Hepatocyte (in vitro differentiated cells): Measurements from ENCODE around the gene CYP27A1.

Experiments
- CTCF ChIP-seq: fragments of 200-600 bp; sonication (generic); IDR thresholded peaks from 2 replicates; pipeline ENCODE4 v1.5.1; 2016; ENCODE audit warnings: antibody characterized with exemption, mild to moderate bottlenecking; ENCODE audit not compliant: poor library complexity
- EZH2 ChIP-seq: fragments of 200-600 bp; sonication (generic); IDR thresholded peaks from 2 replicates; pipeline ENCODE4 v1.6.1; 2016; ENCODE audit warnings: antibody characterized with exemption, mild to moderate bottlenecking, borderline replicate concordance

GRCh38 chr2:218745559-218746469 lies 36.1 kb upstream of the CYP27A1 start:
- no peak for TF ChIP-seq CTCF
- no peak for TF ChIP-seq EZH2
